Vagina (tissue), 2 donors: ENCODE data around the gene RGS21. TPM values are rescaled to one million over a fixed set of nuclear protein-coding genes. Genes with fewer than 3 reads are reported as not detected.

ENCODE experiments used
- DNase-seq, 2 donors: peaks; one replicate each; pipeline ENCODE4 v3.0.0-alpha.2; 2017; ENCODE audit errors: extremely low spot score in 2 of 2
- H3K27ac ChIP-seq: fragments of 200-600 bp; sonication (generic); one replicate; pipeline ENCODE4 v1.5.1; 2019
- H3K27me3 ChIP-seq: fragments of 200-600 bp; sonication (generic); one replicate; pipeline ENCODE4 v1.5.1; 2019
- H3K36me3 ChIP-seq, 2 donors: fragments of 200-600 bp; sonication (generic); one replicate each; pipeline ENCODE4 v1.5.1; 2017 to 2019
- H3K4me1 ChIP-seq: fragments of 200-600 bp; sonication (generic); one replicate; pipeline ENCODE4 v1.5.1; 2019
- H3K4me3 ChIP-seq, 2 donors: fragments of 200-600 bp; sonication (generic); 1 replicate in 1 of 2; 2 replicates in 1 of 2; pipeline ENCODE4 v1.5.1; 2016 to 2019
- H3K9me3 ChIP-seq: fragments of 200-600 bp; sonication (generic); one replicate; pipeline ENCODE4 v1.5.1; 2019
- CTCF ChIP-seq, 3 experiments: fragments of 450-650 bp in 2 of 3; fragments of 200-600 bp in 1 of 3; sonication (generic) in 1 of 3; IDR thresholded peaks; one replicate each; pipeline ENCODE4 v1.5.1; 2017 to 2019; ENCODE audit warnings: antibody characterized with exemption in 3 of 3, mild to moderate bottlenecking in 2 of 3, moderate library complexity in 2 of 3
- POLR2A ChIP-seq, 2 donors: fragments of 450-650 bp; IDR thresholded peaks; one replicate each; pipeline ENCODE4 v1.6.1; 2017; ENCODE audit warnings: antibody characterized with exemption in 2 of 2, mild to moderate bottlenecking in 2 of 2, moderate library complexity in 2 of 2
- POLR2AphosphoS5 ChIP-seq, 2 donors: sonication (generic); formaldehyde crosslinking; IDR thresholded peaks; one replicate each; pipeline ENCODE4 v1.9.0; 2017; ENCODE audit warnings: antibody characterized with exemption in 2 of 2, mild to moderate bottlenecking in 2 of 2, low read depth in 1 of 2; ENCODE audit not compliant: insufficient read depth in 1 of 2
- intact Hi-C: fragments of 100-400 bp; cut with DNase I; formaldehyde crosslinking; loops from one replicate; pipeline ENCODE4 v1.15.1; 2023
- total RNA-seq: library from RNA; depleted of rRNA; stranded (reverse); fragments of >200 nt; gene quantifications from one replicate; pipeline ENCODE4 v1.2.3, GENCODE V29; 2016

Gene RGS21
- total RNA-seq, 1 donor from 2014 or later = not detected

DNA sequence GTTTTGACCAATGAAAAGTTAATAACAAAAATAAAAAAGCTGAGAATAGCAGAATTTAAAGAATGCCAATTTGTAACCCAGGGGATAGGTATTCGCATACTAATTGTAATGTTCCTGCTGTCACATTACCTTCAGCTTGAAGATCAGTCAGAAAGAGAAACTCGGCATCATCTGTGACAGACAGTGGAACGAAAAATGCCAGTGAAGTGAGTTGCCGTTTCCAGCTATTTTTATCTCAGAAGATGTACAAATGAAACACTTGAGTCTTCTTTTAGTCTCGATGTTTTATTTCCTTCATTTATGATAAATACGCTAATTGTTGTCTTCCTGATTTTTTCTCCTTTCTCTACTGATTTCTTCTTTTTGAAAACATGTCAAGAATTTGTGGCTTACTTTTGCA is 26.1 kb downstream of the RGS21 start:
- H3K9me3 ChIP-seq = no peaks in the 10 kb centered on the region
- TF ChIP-seq POLR2AphosphoS5 (IDR thresholded peaks at IDR 0.05; ENCODE audit: insufficient read depth in 1 of 2, low read depth in 1 of 2) = no peak
- TF ChIP-seq POLR2A (IDR thresholded peaks at IDR 0.05) = no peak
- TF ChIP-seq CTCF (IDR thresholded peaks at IDR 0.05) = no peak
- DNase-seq = no peak
- H3K27me3 ChIP-seq = no peaks in the 10 kb centered on the region
- H3K4me3 ChIP-seq = no peak overlapping the region
- intact Hi-C loops = no loop called here
- no peak overlapping the region for H3K27ac ChIP-seq
- no peaks in the 10 kb centered on the region for H3K36me3 ChIP-seq
- H3K4me1 ChIP-seq = no peaks in the 10 kb centered on the region

GRCh38 chr1:192343344-192343743 is 26.6 kb downstream of the RGS21 start:
- no peak for DNase-seq
- intact Hi-C loops = no loop called here
- TF ChIP-seq POLR2A (IDR thresholded peaks at IDR 0.05) (no peak), POLR2AphosphoS5 (IDR thresholded peaks at IDR 0.05; ENCODE audit: insufficient read depth in 1 of 2, low read depth in 1 of 2) (no peak), CTCF (IDR thresholded peaks at IDR 0.05) (no peak)
- Histone ChIP-seq H3K27me3 (no peaks in the 10 kb centered on the region), H3K4me3 (no peak overlapping the region), H3K27ac (no peak overlapping the region), H3K9me3 (no peaks in the 10 kb centered on the region), H3K36me3 (no peaks in the 10 kb centered on the region), H3K4me1 (no peaks in the 10 kb centered on the region)

- intact Hi-C loops = no loop called here
- Histone ChIP-seq H3K4me1 (no peaks in the 10 kb centered on the region), H3K4me3 (no peak overlapping the region), H3K36me3 (no peaks in the 10 kb centered on the region), H3K27ac (no peak overlapping the region), H3K9me3 (no peaks in the 10 kb centered on the region), H3K27me3 (no peaks in the 10 kb centered on the region)
- TF ChIP-seq POLR2A (IDR thresholded peaks at IDR 0.05) (no peak), CTCF (IDR thresholded peaks at IDR 0.05) (no peak), POLR2AphosphoS5 (IDR thresholded peaks at IDR 0.05; ENCODE audit: insufficient read depth in 1 of 2, low read depth in 1 of 2) (no peak)
- DNase-seq = no peak
Observed at GRCh38 chr1:192349314-192349713, 32.5 kb downstream of the RGS21 start.

DNA sequence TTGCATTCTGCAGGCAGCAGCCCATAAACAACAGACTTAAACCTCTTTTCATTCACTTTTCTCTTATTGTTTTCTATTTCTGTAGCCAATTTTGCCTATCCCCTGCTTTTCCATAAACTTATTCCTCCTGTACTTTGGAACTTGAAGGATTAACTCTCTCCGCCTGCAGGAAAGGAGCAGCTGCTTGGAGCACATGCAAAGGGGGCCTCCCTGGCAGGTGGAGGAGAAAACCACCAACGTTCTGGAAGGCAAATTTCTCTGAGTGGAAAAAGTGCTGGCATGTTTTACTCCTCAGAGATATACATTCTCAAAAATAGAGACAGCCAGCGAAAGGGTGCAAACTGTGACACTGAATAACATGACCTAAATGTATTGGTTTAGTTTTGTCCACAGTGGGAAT is 33.6 kb downstream of the RGS21 start:
- intact Hi-C loops = no loop called here
- DNase-seq = no peak
- Histone ChIP-seq H3K4me1 (no peaks in the 10 kb centered on the region), H3K27ac (no peak overlapping the region), H3K9me3 (no peaks in the 10 kb centered on the region), H3K4me3 (no peak overlapping the region), H3K27me3 (no peaks in the 10 kb centered on the region), H3K36me3 (no peaks in the 10 kb centered on the region)
- TF ChIP-seq CTCF (IDR thresholded peaks at IDR 0.05) (no peak), POLR2A (IDR thresholded peaks at IDR 0.05) (no peak), POLR2AphosphoS5 (IDR thresholded peaks at IDR 0.05; ENCODE audit: insufficient read depth in 1 of 2, low read depth in 1 of 2) (no peak)

- H3K27ac ChIP-seq = no peak overlapping the region
- no peaks in the 10 kb centered on the region for H3K27me3 ChIP-seq
- H3K36me3 ChIP-seq = no peaks in the 10 kb centered on the region
- H3K9me3 ChIP-seq = no peaks in the 10 kb centered on the region
- no peak overlapping the region for H3K4me3 ChIP-seq
- intact Hi-C loops = no loop called here
- no peak for DNase-seq
- H3K4me1 ChIP-seq = no peaks in the 10 kb centered on the region
- no peak for TF ChIP-seq POLR2A (IDR thresholded peaks at IDR 0.05)
- TF ChIP-seq CTCF (IDR thresholded peaks at IDR 0.05) = no peak
- TF ChIP-seq POLR2AphosphoS5 (IDR thresholded peaks at IDR 0.05; ENCODE audit: insufficient read depth in 1 of 2, low read depth in 1 of 2) = no peak
Observed at GRCh38 chr1:192351550-192351949, 34.8 kb downstream of the RGS21 start.
